GM21381 (cell line): Measurements from ENCODE around the gene TNFRSF6B.

Experiments used
- ATAC-seq: cut with Tn5 transposase; IDR thresholded peaks from one replicate; pipeline ENCODE4 v1.9.1; 2021; ENCODE audit warnings: mild to moderate bottlenecking, moderate library complexity; ENCODE audit not compliant: unreplicated experiment

TNFRSF6B gene

DNA sequence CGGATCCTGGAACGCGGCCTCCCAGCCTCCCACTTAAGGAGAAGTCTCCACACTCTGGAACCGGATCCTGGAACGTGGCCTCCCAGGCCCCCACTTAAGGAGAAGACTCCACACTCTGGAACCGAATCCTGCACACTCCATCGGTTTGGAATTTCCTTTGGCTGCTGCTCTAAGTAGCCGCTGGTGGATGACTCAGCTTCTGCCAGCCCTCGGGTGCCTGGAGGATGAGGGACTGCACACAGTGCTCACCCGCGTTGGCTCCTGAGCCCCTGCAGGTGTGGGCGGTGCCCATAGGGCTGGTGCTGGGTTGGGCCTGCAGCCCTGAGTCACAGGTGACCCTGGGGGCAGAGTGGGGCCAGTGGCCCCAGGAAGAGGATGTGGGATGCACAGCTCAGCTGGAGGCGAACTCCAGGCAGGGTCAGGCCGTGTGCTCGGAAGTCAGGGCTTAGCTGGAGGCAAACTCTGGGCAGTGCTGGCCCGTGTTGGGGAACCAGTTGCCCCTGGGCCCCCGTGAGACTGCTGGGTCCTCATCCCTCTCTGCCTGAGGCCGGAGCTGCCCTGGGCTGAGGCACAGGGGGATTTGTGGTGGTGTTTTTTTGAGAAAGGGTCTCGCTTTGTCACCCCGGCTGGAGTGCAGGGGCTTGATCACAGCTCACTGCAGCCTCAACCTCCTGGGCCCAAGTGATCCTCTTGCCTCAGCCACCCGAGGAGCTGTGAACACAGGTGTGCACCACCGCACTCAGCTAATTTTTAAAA lies 13.9 kb upstream of the TNFRSF6B start:
- no peak for ATAC-seq

DNA sequence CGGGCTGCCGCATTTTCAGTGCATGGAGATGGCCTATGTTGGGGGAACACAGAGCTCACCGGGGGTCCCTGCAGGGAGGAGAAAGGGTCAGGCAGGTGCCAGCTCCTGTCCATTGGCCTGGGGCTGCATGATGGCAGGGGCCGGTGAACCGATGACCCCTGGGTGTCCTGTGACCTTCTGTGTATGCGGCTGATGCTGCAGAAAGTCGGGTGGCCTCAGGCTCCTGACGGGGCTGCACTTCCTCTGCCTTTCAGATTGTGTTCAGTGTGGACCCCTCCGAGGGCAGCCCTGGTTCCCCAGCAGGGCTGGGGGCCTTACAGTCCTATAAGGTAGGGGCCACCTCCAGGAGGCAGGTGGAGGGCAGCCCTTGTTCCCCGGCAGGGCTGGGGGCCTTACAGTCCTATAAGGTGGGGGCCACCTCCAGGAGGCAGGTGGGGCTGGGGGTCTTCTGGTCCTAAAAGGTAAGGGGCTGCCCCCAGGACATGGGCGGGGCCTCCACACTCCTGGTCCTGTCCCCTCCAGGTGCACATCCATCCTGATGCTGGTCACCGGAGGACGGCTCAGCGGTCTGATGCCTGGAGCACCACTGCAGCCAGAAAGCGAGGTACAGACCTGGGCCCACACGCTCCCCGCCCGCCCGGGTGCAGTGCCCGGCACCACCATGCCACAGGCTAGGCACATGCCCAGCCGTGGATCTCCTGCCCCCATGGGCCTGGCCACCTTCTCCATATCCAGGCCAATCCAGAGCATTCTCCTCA lies 11.0 kb upstream of the TNFRSF6B start:
- no peak for ATAC-seq

DNA sequence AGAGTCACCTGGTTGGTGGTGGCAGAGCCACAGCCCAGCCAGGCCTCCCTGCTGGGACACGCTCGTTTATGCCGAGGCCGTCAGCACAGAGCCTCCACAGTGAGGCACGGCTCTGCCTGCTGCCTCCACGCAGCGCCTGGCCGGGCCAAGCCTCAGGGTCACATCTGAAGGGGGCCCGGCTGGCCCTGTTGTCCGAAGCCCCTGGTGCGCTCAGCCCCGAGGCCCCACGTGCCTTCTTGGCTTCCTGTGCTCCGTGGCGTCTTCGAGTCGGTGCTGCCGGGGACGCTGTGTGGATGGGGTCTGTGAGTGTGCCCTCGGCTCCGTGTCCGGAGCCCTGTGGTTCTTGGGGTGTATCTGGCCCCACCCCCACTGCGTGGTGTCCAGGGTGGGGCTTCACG lies 10.4 kb upstream of the TNFRSF6B start:
- no peak for ATAC-seq

- no peak for ATAC-seq
Observed at GRCh38 chr20:63686492-63687321, 9.7 kb upstream of the TNFRSF6B start.

DNA sequence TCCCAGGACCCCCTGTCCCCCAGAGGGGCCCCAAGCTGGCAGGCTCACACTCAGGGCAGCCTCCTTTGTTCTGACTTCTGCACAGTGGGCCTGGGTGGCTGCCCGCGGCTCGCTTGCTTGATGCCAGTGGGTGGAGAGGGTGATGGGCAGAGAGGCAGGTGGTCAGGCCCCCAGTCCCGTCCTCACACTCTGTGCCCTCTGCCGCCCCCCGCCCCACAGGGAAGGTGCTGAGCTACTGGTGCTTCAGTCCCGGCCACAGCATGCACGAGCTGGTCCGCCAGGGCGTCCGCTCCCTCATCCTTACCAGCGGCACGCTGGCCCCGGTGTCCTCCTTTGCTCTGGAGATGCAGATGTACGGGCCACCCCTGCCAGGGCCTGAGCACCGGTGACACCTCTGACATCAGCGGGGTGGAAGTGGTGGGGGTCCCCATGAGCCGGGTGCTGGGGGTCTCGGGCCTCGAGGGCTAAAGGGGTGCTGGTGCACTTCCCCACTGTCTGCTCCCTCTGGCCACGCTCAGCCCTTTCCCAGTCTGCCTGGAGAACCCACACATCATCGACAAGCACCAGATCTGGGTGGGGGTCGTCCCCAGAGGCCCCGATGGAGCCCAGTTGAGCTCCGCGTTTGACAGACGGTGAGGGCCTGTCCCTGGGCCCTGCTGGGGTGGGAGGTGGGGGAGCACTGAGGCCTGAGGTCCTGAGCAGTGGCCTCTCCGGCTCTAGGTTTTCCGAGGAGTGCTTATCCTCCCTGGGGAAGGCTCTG lies 8.9 kb upstream of the TNFRSF6B start:
- no peak for ATAC-seq

DNA sequence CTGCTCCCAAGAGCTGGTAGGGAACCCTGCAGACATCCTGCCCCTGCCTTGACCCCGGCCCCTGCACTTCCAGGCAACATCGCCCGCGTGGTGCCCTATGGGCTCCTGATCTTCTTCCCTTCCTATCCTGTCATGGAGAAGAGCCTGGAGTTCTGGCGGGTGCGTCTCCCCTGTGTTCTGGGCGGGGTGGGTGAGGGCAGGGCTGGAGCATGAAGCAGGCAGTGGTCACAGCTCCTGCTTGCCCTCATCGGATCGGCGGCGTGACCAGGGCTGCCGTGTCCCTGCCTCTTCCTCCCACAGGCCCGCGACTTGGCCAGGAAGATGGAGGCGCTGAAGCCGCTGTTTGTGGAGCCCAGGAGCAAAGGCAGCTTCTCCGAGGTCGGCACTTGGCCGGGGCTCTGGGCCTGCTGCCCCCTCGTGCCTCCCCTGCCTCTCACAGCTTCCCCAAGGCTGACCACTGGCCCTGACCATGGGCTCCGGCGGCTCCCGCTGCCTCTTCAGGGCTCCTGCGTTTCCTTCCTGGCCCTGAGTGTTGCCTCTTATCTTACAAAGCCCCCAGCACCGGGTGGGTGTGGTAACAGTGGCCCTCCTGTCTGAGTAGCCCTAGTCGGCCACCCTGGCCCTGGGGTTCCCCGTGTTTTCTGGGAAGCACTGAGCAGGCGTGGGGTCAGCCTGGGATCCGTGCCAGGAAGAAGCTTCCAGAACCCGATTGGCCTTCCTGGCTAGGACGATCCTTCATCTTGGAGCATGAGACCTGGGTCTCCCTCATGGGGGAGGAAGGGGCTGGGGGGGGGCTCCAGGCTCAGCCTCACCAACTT lies 8.0 kb upstream of the TNFRSF6B start:
- ATAC-seq = no peak

- no peak for ATAC-seq
Observed at GRCh38 chr20:63689046-63690002, 7.1 kb upstream of the TNFRSF6B start.

GRCh38 chr20:63690003-63690897 lies 6.2 kb upstream of the TNFRSF6B start:
- ATAC-seq = no peak

DNA sequence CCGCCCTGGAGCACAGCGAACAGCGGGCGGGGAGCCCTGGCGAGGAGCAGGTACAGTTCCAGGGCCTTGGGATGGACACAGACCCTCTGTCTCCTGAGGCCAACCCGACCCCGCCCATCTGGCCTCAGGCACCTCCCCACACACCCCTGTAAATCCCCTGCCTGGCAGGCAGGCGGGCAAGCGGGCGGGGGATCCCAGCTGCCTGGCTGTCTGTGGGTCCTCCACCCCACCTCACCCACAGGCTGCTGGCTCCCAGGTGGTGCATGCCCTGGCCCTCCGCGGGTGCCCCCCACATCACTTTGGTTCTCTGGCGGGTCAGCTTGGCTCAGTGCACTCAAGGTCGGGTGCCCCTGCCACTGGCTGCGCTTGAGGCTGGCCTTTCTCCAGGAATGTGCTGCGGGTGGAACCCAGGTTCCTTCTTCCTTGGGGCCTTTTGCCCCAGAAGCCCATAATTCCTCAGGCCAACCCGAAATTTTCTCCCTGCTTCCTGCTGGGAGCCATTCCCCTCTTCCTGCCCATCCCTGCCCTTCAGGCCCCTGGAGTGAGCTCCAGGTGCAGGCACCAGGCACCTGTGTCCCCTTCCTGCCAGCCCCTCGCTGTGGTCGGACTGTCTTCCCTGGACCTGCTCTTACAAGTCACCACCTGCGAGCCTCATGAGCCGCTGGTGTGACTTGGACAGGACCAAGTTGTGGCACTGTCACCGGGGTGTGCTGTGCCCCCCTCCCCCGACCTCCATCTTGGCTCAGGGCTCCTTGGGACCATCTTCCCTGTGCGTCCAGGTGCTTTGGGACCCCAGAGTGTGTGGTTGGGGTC lies 5.3 kb upstream of the TNFRSF6B start:
- no peak for ATAC-seq

GRCh38 chr20:63691711-63692435 lies 4.6 kb upstream of the TNFRSF6B start:
- no peak for ATAC-seq

GRCh38 chr20:63692436-63693082 lies 3.9 kb upstream of the TNFRSF6B start:
- no peak for ATAC-seq

DNA sequence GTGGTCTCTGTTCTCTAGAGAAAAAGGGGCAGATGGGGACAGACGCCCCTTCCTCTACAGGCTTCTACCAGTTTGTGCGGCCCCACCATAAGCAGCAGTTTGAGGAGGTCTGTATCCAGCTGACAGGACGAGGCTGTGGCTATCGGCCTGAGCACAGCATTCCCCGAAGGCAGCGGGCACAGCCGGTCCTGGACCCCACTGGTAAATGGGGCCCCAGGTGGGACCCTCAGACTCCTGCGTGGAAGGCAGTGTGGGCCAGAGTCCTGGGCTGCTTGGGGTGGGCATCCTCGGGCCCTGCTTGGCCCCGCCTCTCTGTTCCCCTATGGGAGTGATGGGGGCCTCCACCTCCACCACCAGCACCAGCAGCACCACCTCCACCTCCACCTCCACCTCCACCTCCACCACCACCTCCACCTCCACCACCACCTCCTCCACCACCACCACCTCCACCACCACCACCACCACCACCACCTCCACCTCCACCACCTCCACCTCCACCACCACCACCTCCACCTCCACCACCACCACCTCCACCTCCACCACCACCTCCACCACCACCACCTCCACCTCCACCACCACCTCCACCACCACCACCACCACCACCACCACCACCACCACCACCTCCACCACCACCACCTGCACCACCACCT lies 3.2 kb upstream of the TNFRSF6B start:
- ATAC-seq = no peak

DNA sequence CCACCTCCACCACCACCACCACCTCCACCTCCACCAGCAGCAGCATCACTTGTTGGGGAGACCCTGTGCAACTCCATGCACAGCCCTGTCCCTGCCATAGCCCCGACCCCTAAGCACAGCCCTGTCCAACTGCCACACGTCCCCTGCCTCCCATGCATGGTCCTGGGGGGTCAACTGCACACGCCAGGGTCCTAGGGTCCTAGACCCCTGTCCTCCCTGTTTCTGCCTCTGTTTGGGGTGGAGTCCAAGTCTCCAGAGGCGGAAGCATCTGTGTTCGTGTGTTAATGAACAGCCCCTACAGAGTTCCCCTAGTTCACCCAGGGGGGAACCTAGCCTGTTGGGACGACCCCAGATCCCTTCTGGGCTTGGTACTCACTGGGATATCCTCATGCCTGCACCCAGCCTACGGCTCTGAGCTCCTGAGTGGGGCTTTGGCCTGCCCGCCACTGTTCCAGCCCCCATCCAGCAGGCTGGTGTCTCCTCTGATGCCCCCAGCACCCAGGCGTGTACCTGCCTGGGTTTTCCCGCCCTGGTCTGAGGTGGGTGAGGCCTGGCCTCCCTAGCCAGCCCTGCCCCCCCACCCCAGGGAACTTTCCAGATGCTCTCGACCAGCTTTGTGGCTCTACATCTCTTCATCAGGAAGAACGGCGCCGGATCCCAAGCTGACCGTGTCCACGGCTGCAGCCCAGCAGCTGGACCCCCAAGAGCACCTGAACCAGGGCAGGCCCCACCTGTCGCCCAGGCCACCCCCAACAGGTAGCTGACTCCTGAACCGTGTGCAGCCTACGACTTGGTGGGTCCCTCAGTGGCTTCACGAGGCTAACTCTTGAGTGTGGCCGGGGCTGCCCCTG lies 2.5 kb upstream of the TNFRSF6B start:
- ATAC-seq = no peak
